HepG2 (cell line): ENCODE measurements around the gene LTBR. TPM values are rescaled to one million over a fixed set of nuclear protein-coding genes. Genes with fewer than 3 reads are reported as not detected.

ENCODE experiments used
- BCL6 ChIP-seq: IDR thresholded peaks from 2 replicates; pipeline ENCODE4 v1.6.1; 2016; ENCODE audit warnings: missing genetic modification reagents, missing compliant biosample characterization
- CSRNP1 ChIP-seq: sonication (generic); formaldehyde crosslinking; IDR thresholded peaks from 2 replicates; pipeline ENCODE4 v1.8.1; 2023; ENCODE audit warnings: mild to moderate bottlenecking, missing genetic modification reagents
- DMTF1 ChIP-seq: sonication (generic); formaldehyde crosslinking; IDR thresholded peaks from 2 replicates; pipeline ENCODE4 v1.4.0; 2020; ENCODE audit warnings: mild to moderate bottlenecking, missing genetic modification reagents
- DNMT3B ChIP-seq: conservative IDR thresholded peaks from 2 replicates; pipeline ENCODE4 v1.6.1; 2016; ENCODE audit warnings: missing biosample characterization, control low read depth
- GTF2F1 ChIP-seq: fragments of 150-350 bp; IDR thresholded peaks from 2 replicates; pipeline ENCODE4 v1.6.1; 2014; ENCODE audit warnings: low read length
- HOMEZ ChIP-seq: IDR thresholded peaks from 2 replicates; pipeline ENCODE4 v1.6.1; 2016; ENCODE audit warnings: low read depth
- IKZF4 ChIP-seq: sonication (generic); formaldehyde crosslinking; IDR thresholded peaks from 2 replicates; pipeline ENCODE4 v1.5.1; 2020; ENCODE audit warnings: borderline replicate concordance, mild to moderate bottlenecking, low read depth, missing genetic modification reagents; ENCODE audit errors: not compliant biosample characterization
- JARID2 ChIP-seq: sonication (generic); formaldehyde crosslinking; IDR thresholded peaks from 2 replicates; pipeline ENCODE4 v1.8.1; 2023; ENCODE audit warnings: missing genetic modification reagents, inconsistent platforms; ENCODE audit not compliant: insufficient replicate concordance
- MXD1 ChIP-seq: sonication (generic); formaldehyde crosslinking; IDR thresholded peaks from 2 replicates; pipeline ENCODE4 v1.4.0; 2020; ENCODE audit warnings: mild to moderate bottlenecking, missing genetic modification reagents
- NFKB2 ChIP-seq: sonication (generic); formaldehyde crosslinking; IDR thresholded peaks from 2 replicates; pipeline ENCODE4 v1.4.0; 2020; ENCODE audit warnings: missing genetic modification reagents, borderline replicate concordance
- POLR2AphosphoS5 ChIP-seq: IDR thresholded peaks from 2 replicates; pipeline ENCODE4 v1.6.1; 2012; ENCODE audit warnings: low read depth, low read length
- SMAD3 ChIP-seq: sonication (generic); formaldehyde crosslinking; IDR thresholded peaks from 2 replicates; pipeline ENCODE4 v1.4.0; 2020; ENCODE audit warnings: missing genetic modification reagents
- SP4 ChIP-seq: sonication (generic); formaldehyde crosslinking; IDR thresholded peaks from 2 replicates; pipeline ENCODE4 v1.8.1; 2023; ENCODE audit warnings: mild to moderate bottlenecking, missing genetic modification reagents
- SRSF4 ChIP-seq: fragments of 200-400 bp; formaldehyde crosslinking; IDR thresholded peaks from one replicate; pipeline ENCODE4 v1.6.1; 2018; ENCODE audit warnings: mild to moderate bottlenecking, low read depth, low read length, moderate library complexity; ENCODE audit not compliant: poor library complexity, severe bottlenecking
- TGIF2 ChIP-seq: IDR thresholded peaks from 2 replicates; pipeline ENCODE4 v1.6.1; 2016; ENCODE audit warnings: control low read depth, missing compliant biosample characterization
- YEATS2 ChIP-seq: sonication (generic); formaldehyde crosslinking; IDR thresholded peaks from 2 replicates; pipeline ENCODE4 v1.4.0; 2020; ENCODE audit warnings: missing genetic modification reagents, borderline replicate concordance
- ZBTB7B ChIP-seq: sonication (generic); formaldehyde crosslinking; IDR thresholded peaks from 2 replicates; pipeline ENCODE4 v1.4.0; 2020; ENCODE audit warnings: missing genetic modification reagents
- ZNF362 ChIP-seq: sonication (generic); formaldehyde crosslinking; IDR thresholded peaks from 2 replicates; pipeline ENCODE4 v1.4.0; 2020; ENCODE audit warnings: missing genetic modification reagents, mild to moderate bottlenecking, borderline replicate concordance
- ZNF75D ChIP-seq: sonication (generic); formaldehyde crosslinking; IDR thresholded peaks from 2 replicates; pipeline ENCODE4 v1.8.1; 2023; ENCODE audit warnings: missing genetic modification reagents, mild to moderate bottlenecking, borderline replicate concordance
- ZNF816 ChIP-seq: sonication (generic); formaldehyde crosslinking; IDR thresholded peaks from 2 replicates; pipeline ENCODE4 v1.8.0; 2022; ENCODE audit warnings: missing genetic modification reagents, mild to moderate bottlenecking, borderline replicate concordance
- ZSCAN21 ChIP-seq: sonication (generic); formaldehyde crosslinking; IDR thresholded peaks from 2 replicates; pipeline ENCODE4 v1.8.0; 2022; ENCODE audit warnings: mild to moderate bottlenecking, missing genetic modification reagents, moderate library complexity, borderline replicate concordance
- ZZZ3 ChIP-seq: sonication (generic); formaldehyde crosslinking; IDR thresholded peaks from 2 replicates; pipeline ENCODE4 v1.4.0; 2020; ENCODE audit warnings: missing genetic modification reagents, mild to moderate bottlenecking, borderline replicate concordance
- polyA plus RNA-seq, 8 experiments: library from polyadenylated mRNA; depleted of rRNA in 3 of 8; stranded (reverse) in 7 of 8; unstranded in 1 of 8; fragments of >200 nt; fragmentation: Illumina TruSeq in 4 of 8; extraction: Trizol in 4 of 8; gene quantifications; 2 replicates each; pipeline versions ENCODE4 v1.2.1 to v1.2.3, GENCODE V29; 2011 to 2016; ENCODE audit warnings: low read depth in 4 of 8, missing spikeins in 1 of 8, mixed read lengths in 1 of 8; ENCODE audit not compliant: insufficient read depth in 1 of 8
- total RNA-seq, 5 experiments: library from RNA; depleted of rRNA; stranded (reverse); fragments of >200 nt; fragmentation: Illumina TruSeq; extraction: Trizol; gene quantifications; 2 replicates each; pipeline ENCODE4 v1.2.3, GENCODE V29; 2016; ENCODE audit warnings: low read depth in 1 of 5

LTBR gene
- total and polyA plus RNA-seq, 2 of the 13 experiments (the other 11 are each of a cell fraction or from before 2014, with no cell fraction given), result 31.4 to 34.8 TPM

GRCh38 chr12:6341417-6342139, 42.4 kb upstream of the LTBR start, which contains the start of gene TNFRSF1A (continued):
- no peak; the same call in 1 of the 2 replicates for TF ChIP-seq ZZZ3 (CRISPR knock-in tag)
- peak; percentile 57; the same call in 1 of the 2 replicates for TF ChIP-seq SP4 (CRISPR knock-in tag)
- no peak for TF ChIP-seq GTF2F1
- no peak for TF ChIP-seq ZNF75D (CRISPR knock-in tag)
- TF ChIP-seq NFKB2 (CRISPR knock-in tag), result peak; percentile 45; the same call in 1 of the 2 replicates
- TF ChIP-seq BCL6 (CRISPR knock-in tag), result 0 out of 2 replicates have a peak, but pooled peaks have one; percentile 8
- TF ChIP-seq ZNF816 (CRISPR knock-in tag), result no peak
- no peak for TF ChIP-seq ZBTB7B (CRISPR knock-in tag)
- peak; percentile 39; the same call in 1 of the 2 replicates for TF ChIP-seq TGIF2 (CRISPR knock-in tag)
- no peak for TF ChIP-seq IKZF4
- no peak for TF ChIP-seq DMTF1 (CRISPR knock-in tag)
- TF ChIP-seq ZSCAN21 (CRISPR knock-in tag), result 0 out of 2 replicates have a peak, but pooled peaks have one; percentile 32
- peak; percentile 17; the same call in 1 of the 2 replicates for TF ChIP-seq YEATS2 (CRISPR knock-in tag)
- no peak for TF ChIP-seq ZNF362 (CRISPR knock-in tag)
- TF ChIP-seq SMAD3, result no peak
- peak; percentile 84 for TF ChIP-seq POLR2AphosphoS5
- TF ChIP-seq MXD1 (CRISPR knock-in tag), result no peak
- TF ChIP-seq DNMT3B (CRISPR knock-in tag), result 0 out of 2 replicates have a peak, but pooled peaks have one; percentile 42
- TF ChIP-seq CSRNP1, result no peak
- TF ChIP-seq SRSF4, result no peak
- no peak for TF ChIP-seq JARID2
- no peak; the same call in 1 of the 2 replicates for TF ChIP-seq HOMEZ (CRISPR knock-in tag)
